KMS-11 (cell line): ENCODE results near the gene TMEM151A.

Experiments
- H2AFZ ChIP-seq: fragments of 200-600 bp; sonication (generic); 2 replicates; pipeline ENCODE4 v1.6.1; 2016; ENCODE audit warnings: antibody characterized with exemption, mixed run types, low read depth
- H3K27ac ChIP-seq: fragments of 200-600 bp; sonication (generic); 2 replicates; pipeline ENCODE4 v1.6.1; 2016; ENCODE audit warnings: mild to moderate bottlenecking, mixed run types
- H3K27me3 ChIP-seq: fragments of 200-600 bp; sonication (generic); 2 replicates; pipeline ENCODE4 v1.6.1; 2017; ENCODE audit warnings: mild to moderate bottlenecking, low read depth, mixed run types, moderate library complexity; ENCODE audit not compliant: insufficient read depth
- H3K36me3 ChIP-seq: fragments of 200-600 bp; sonication (generic); 2 replicates; pipeline ENCODE4 v1.6.1; 2017; ENCODE audit warnings: mild to moderate bottlenecking, mixed run types; ENCODE audit not compliant: insufficient read depth
- H3K4me1 ChIP-seq: fragments of 200-600 bp; sonication (generic); 2 replicates; pipeline ENCODE4 v1.6.1; 2016; ENCODE audit warnings: mild to moderate bottlenecking, low read depth, mixed run types; ENCODE audit not compliant: poor library complexity, severe bottlenecking
- H3K4me2 ChIP-seq: fragments of 200-600 bp; sonication (generic); 2 replicates; pipeline ENCODE4 v1.7.0; 2016; ENCODE audit warnings: mild to moderate bottlenecking, mixed run types
- H3K4me3 ChIP-seq: fragments of 200-600 bp; sonication (generic); IDR thresholded peaks from 2 replicates; pipeline ENCODE4 v1.6.1; 2017; ENCODE audit warnings: low read depth, low read length, mixed read lengths; ENCODE audit not compliant: insufficient read depth
- H3K79me2 ChIP-seq: fragments of 200-600 bp; sonication (generic); 2 replicates; pipeline ENCODE4 v1.6.1; 2016; ENCODE audit warnings: low read depth, mixed run types; ENCODE audit not compliant: insufficient read depth
- H3K9ac ChIP-seq: fragments of 200-600 bp; sonication (generic); 2 replicates; pipeline ENCODE4 v1.6.1; 2016; ENCODE audit warnings: mild to moderate bottlenecking, mixed run types
- H4K20me1 ChIP-seq: fragments of 200-600 bp; sonication (generic); 2 replicates; pipeline ENCODE4 v1.6.1; 2016; ENCODE audit warnings: mild to moderate bottlenecking, mixed run types; ENCODE audit not compliant: insufficient read depth
- TF ChIP-seq, protein P1 (sequence below): fragments of 200-600 bp; sonication (generic); conservative IDR thresholded peaks from 2 replicates; pipeline ENCODE4 v1.6.1; 2017; ENCODE audit warnings: low read depth, mild to moderate bottlenecking, antibody characterized with exemption, low read length, moderate library complexity, mixed read lengths

The TMEM151A gene

DNA sequence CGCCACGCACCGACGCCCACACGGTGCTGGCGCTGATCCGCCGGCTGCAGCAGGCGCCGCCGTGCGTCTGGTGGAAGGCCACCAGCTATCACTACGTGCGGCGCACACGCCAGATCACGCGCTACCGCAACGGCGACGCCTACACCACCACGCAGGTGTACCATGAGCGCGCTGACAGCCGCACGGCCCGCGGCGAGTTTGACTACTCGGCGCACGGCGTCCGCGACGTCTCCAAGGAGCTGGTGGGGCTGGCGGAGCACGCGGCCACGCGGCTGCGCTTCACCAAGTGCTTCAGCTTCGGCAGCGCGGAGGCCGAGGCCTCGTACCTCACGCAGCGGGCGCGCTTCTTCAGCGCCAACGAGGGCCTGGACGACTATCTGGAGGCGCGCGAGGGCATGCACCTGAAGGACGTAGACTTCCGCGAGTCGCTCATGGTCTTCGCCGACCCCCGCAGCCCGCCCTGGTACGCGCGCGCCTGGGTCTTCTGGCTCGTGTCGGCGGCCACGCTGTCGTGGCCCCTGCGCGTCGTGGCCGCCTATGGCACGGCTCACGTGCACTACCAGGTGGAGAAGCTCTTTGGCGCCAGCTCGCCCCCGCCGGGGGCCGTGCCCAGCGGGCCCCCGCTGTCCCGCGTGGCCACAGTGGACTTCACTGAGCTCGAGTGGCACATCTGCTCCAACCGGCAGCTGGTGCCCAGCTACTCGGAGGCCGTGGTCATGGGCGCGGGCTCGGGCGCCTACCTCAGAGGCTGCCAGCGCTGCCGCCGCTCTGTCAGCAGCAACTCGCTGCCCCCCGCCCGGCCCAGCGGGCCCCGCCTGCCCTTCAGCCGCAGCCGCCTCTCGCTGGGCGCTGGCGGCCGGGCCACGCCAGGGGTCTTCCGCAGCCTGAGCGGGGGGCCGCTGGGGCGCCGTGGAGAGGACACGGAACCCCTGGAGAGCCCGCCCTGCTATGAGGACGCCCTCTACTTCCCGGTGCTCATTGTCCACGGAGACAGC, 3.2 kb downstream of the TMEM151A start:
- Histone ChIP-seq H3K36me3 (no peaks in the 10 kb centered on the region), H3K27me3 (peaks cover 35% of the 10 kb centered on the region), H3K27ac (no peak overlapping the region), H3K4me2 (no peak overlapping the region), H3K4me3 (no peak overlapping the region), H3K79me2 (no peaks in the 10 kb centered on the region), H3K4me1 (peaks cover 6% of the 10 kb centered on the region), H4K20me1 (no peaks in the 10 kb centered on the region), H3K9ac (no peak overlapping the region), H2AFZ (no peak overlapping the region)
- TF ChIP-seq, protein P1, sequence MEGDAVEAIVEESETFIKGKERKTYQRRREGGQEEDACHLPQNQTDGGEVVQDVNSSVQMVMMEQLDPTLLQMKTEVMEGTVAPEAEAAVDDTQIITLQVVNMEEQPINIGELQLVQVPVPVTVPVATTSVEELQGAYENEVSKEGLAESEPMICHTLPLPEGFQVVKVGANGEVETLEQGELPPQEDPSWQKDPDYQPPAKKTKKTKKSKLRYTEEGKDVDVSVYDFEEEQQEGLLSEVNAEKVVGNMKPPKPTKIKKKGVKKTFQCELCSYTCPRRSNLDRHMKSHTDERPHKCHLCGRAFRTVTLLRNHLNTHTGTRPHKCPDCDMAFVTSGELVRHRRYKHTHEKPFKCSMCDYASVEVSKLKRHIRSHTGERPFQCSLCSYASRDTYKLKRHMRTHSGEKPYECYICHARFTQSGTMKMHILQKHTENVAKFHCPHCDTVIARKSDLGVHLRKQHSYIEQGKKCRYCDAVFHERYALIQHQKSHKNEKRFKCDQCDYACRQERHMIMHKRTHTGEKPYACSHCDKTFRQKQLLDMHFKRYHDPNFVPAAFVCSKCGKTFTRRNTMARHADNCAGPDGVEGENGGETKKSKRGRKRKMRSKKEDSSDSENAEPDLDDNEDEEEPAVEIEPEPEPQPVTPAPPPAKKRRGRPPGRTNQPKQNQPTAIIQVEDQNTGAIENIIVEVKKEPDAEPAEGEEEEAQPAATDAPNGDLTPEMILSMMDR: no peak

DNA sequence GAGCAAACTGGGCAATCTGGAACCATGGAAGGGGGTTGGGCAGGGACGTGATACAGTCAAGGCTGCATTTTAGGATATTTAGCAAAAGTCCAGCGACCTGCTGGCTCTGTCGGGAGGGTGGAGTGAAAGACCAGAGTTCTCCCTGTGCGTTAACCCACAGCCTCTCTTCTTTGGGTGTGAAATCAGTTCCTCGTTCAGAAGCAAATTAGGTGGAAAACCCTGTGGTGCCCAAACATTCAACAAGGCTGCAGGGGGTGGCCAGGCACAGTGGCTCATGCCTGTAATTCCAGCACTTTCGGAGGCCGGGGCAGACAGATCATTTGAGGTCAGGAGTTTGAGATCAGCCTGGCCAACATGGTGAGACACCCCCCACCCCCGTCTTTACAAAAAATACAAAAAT, 5.9 kb downstream of the TMEM151A start:
- no peaks in the 10 kb centered on the region for H3K36me3 ChIP-seq
- TF ChIP-seq, protein P1: no peak
- H4K20me1 ChIP-seq: no peaks in the 10 kb centered on the region
- H3K4me3 ChIP-seq: no peak overlapping the region
- H3K27me3 ChIP-seq: peaks cover 35% of the 10 kb centered on the region
- no peak overlapping the region for H3K9ac ChIP-seq
- H3K4me1 ChIP-seq: no peaks in the 10 kb centered on the region
- H3K27ac ChIP-seq: no peak overlapping the region
- no peak overlapping the region for H2AFZ ChIP-seq
- no peak overlapping the region for H3K4me2 ChIP-seq
- no peaks in the 10 kb centered on the region for H3K79me2 ChIP-seq

DNA sequence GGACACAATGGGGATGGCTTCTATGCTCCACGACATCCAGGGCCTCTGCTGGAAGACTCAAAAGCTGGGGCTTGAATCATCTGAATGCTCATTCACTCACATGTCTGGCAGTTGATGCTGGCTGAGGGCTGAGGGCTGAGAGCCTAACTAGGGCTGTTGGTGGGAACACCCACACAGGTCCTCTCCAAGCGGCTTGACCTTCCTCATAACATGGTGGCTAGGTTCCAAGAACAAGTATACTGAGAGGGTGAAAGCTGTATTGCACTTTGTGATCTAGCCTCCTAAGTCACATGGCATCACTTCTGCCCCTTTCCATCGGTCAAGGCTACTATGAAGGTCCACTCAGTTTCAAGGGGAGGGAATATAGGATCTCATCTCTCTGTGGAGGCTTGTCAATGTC, 7.5 kb downstream of the TMEM151A start:
- H3K27ac ChIP-seq: no peak overlapping the region
- no peaks in the 10 kb centered on the region for H3K4me1 ChIP-seq
- H3K4me3 ChIP-seq: no peak overlapping the region
- no peak overlapping the region for H3K9ac ChIP-seq
- H4K20me1 ChIP-seq: no peaks in the 10 kb centered on the region
- no peak overlapping the region for H2AFZ ChIP-seq
- TF ChIP-seq, protein P1: no peak
- no peak overlapping the region for H3K4me2 ChIP-seq
- H3K27me3 ChIP-seq: peaks cover 30% of the 10 kb centered on the region
- no peaks in the 10 kb centered on the region for H3K36me3 ChIP-seq
- no peaks in the 10 kb centered on the region for H3K79me2 ChIP-seq

DNA sequence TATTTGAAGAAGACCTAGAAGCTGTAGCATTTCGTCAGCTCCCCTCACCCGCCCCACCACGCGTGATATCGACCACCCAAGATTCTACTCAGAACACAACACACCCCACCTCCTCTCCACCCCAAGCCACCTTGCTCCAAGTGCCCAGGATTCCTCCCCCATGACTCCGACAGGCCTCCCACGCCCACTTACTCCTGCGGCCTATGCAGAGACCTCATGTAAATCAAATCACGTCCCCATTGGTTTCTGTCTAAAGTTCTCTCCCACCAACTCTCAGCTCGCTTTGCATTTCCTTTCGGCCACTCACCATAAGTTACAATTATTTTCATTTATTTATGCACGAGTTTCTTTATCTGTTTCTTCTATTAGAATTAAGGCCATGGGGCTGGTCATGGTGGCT, 11.0 kb downstream of the TMEM151A start:
- no peaks in the 10 kb centered on the region for H4K20me1 ChIP-seq
- no peaks in the 10 kb centered on the region for H3K36me3 ChIP-seq
- H3K27me3 ChIP-seq: peaks cover 19% of the 10 kb centered on the region; the same call in 1 of the 2 replicates
- no peak overlapping the region for H3K4me3 ChIP-seq
- H3K4me2 ChIP-seq: no peak overlapping the region
- H3K79me2 ChIP-seq: no peaks in the 10 kb centered on the region
- no peaks in the 10 kb centered on the region for H3K4me1 ChIP-seq
- H3K27ac ChIP-seq: no peak overlapping the region
- no peak overlapping the region for H3K9ac ChIP-seq
- H2AFZ ChIP-seq: no peak overlapping the region
- TF ChIP-seq, protein P1: no peak
